ENCODE measurements around the gene NLGN4X. TPM values are rescaled to one million over a fixed set of nuclear protein-coding genes. Genes with fewer than 3 reads are reported as not detected.

Gene NLGN4X
- total and polyA plus RNA-seq, 5 donors from 2014 or later: not detected

GRCh38 chrX:6226596-6227452 is 1.8 kb downstream of the NLGN4X start:
- Histone ChIP-seq H3K4me1 (ENCODE audit: control insufficient read depth, insufficient read depth, low read length, poor library complexity, severe bottlenecking) (no peaks in the 10 kb centered on the region), H3K9me3 (ENCODE audit: control insufficient read depth in 2 of 2, low read length in 2 of 2) (no peaks in the 10 kb centered on the region), H3K36me3 (ENCODE audit: control insufficient read depth, insufficient read depth, low read length) (no peaks in the 10 kb centered on the region), H3K27ac (ENCODE audit: insufficient read depth, low read length, poor library complexity, severe bottlenecking) (no peak overlapping the region), H3K4me3 (ENCODE audit: low read depth, low read length) (no peak overlapping the region), H3K27me3 (ENCODE audit: control insufficient read depth, insufficient read depth, low read length) (no peaks in the 10 kb centered on the region)
- H3K27me3 Mint-ChIP-seq: peaks cover 5% of the 10 kb centered on the region
- no peak overlapping the region for H3K27ac Mint-ChIP-seq
- peaks cover 0 to 15% (median 0%) of the 10 kb centered on the region in 7 donors for H3K9me3 Mint-ChIP-seq
- DNase-seq (no peak), ATAC-seq (ENCODE audit: low read depth in 2 of 2) (no peak)
- no peaks in the 10 kb centered on the region for H3K36me3 Mint-ChIP-seq
- no peak overlapping the region for H3K4me3 Mint-ChIP-seq
- no peaks in the 10 kb centered on the region for H3K4me1 Mint-ChIP-seq

GRCh38 chrX:6225911-6226595 is 2.6 kb downstream of the NLGN4X start:
- H3K36me3 Mint-ChIP-seq: no peaks in the 10 kb centered on the region
- H3K4me3 ChIP-seq (ENCODE audit: low read depth, low read length): no peak overlapping the region
- H3K27ac Mint-ChIP-seq: no peak overlapping the region
- no peaks in the 10 kb centered on the region for H3K4me1 Mint-ChIP-seq
- H3K4me1 ChIP-seq (ENCODE audit: control insufficient read depth, insufficient read depth, low read length, poor library complexity, severe bottlenecking): no peaks in the 10 kb centered on the region
- peaks cover 5% of the 10 kb centered on the region for H3K27me3 Mint-ChIP-seq
- H3K4me3 Mint-ChIP-seq: peak overlapping the region in 1 of 4 donors; percentile 11
- no peak overlapping the region for H3K27ac ChIP-seq (ENCODE audit: insufficient read depth, low read length, poor library complexity, severe bottlenecking)
- no peak for ATAC-seq (ENCODE audit: low read depth in 2 of 2)
- no peaks in the 10 kb centered on the region for H3K9me3 ChIP-seq (ENCODE audit: control insufficient read depth in 2 of 2, low read length in 2 of 2)
- no peaks in the 10 kb centered on the region for H3K36me3 ChIP-seq (ENCODE audit: control insufficient read depth, insufficient read depth, low read length)
- H3K27me3 ChIP-seq (ENCODE audit: control insufficient read depth, insufficient read depth, low read length): no peaks in the 10 kb centered on the region
- no peak for DNase-seq
- peaks cover 0 to 15% (median 0%) of the 10 kb centered on the region in 7 donors for H3K9me3 Mint-ChIP-seq

- Histone ChIP-seq H3K4me3 (ENCODE audit: low read depth, low read length) (no peak overlapping the region), H3K4me1 (ENCODE audit: control insufficient read depth, insufficient read depth, low read length, poor library complexity, severe bottlenecking) (no peaks in the 10 kb centered on the region), H3K27ac (ENCODE audit: insufficient read depth, low read length, poor library complexity, severe bottlenecking) (no peak overlapping the region), H3K27me3 (ENCODE audit: control insufficient read depth, insufficient read depth, low read length) (no peaks in the 10 kb centered on the region), H3K9me3 (ENCODE audit: control insufficient read depth in 2 of 2, low read length in 2 of 2) (no peaks in the 10 kb centered on the region), H3K36me3 (ENCODE audit: control insufficient read depth, insufficient read depth, low read length) (no peaks in the 10 kb centered on the region)
- Mint-ChIP-seq H3K4me3 (no peak overlapping the region), H3K36me3 (no peaks in the 10 kb centered on the region), H3K9me3 (peaks cover 0 to 13% (median 0%) of the 10 kb centered on the region in 7 donors), H3K27me3 (peaks cover 5% of the 10 kb centered on the region), H3K27ac (no peak overlapping the region), H3K4me1 (no peaks in the 10 kb centered on the region)
- DNase-seq: no peak
- ATAC-seq (ENCODE audit: low read depth in 2 of 2): no peak
These were observed 3.3 kb downstream of the NLGN4X start for GRCh38 chrX:6225288-6225910.

GRCh38 chrX:6223516-6223915 is 5.2 kb downstream of the NLGN4X start:
- H3K4me1 Mint-ChIP-seq: no peaks in the 10 kb centered on the region
- Histone ChIP-seq H3K27me3 (ENCODE audit: control insufficient read depth, insufficient read depth, low read length) (no peaks in the 10 kb centered on the region), H3K9me3 (ENCODE audit: control insufficient read depth in 2 of 2, low read length in 2 of 2) (no peaks in the 10 kb centered on the region), H3K36me3 (ENCODE audit: control insufficient read depth, insufficient read depth, low read length) (no peaks in the 10 kb centered on the region), H3K27ac (ENCODE audit: insufficient read depth, low read length, poor library complexity, severe bottlenecking) (no peak overlapping the region), H3K4me3 (ENCODE audit: low read depth, low read length) (no peak overlapping the region), H3K4me1 (ENCODE audit: control insufficient read depth, insufficient read depth, low read length, poor library complexity, severe bottlenecking) (no peaks in the 10 kb centered on the region)
- DNase-seq: no peak
- no peak overlapping the region for H3K4me3 Mint-ChIP-seq
- peaks cover 0 to 15% (median 2%) of the 10 kb centered on the region in 7 donors for H3K9me3 Mint-ChIP-seq
- no peak for ATAC-seq (ENCODE audit: low read depth in 2 of 2)
- no peaks in the 10 kb centered on the region for H3K36me3 Mint-ChIP-seq
- H3K27ac Mint-ChIP-seq: no peak overlapping the region
- H3K27me3 Mint-ChIP-seq: peaks cover 5% of the 10 kb centered on the region

GRCh38 chrX:6210230-6210629 is 18.4 kb downstream of the NLGN4X start:
- H3K4me3 ChIP-seq (ENCODE audit: low read depth, low read length): no peak overlapping the region
- H3K4me1 ChIP-seq (ENCODE audit: control insufficient read depth, insufficient read depth, low read length, poor library complexity, severe bottlenecking): no peaks in the 10 kb centered on the region
- H3K4me3 Mint-ChIP-seq: no peak overlapping the region
- H3K36me3 ChIP-seq (ENCODE audit: control insufficient read depth, insufficient read depth, low read length): no peaks in the 10 kb centered on the region
- no peaks in the 10 kb centered on the region for H3K9me3 ChIP-seq (ENCODE audit: control insufficient read depth in 2 of 2, low read length in 2 of 2)
- peaks cover 0 to 3% (median 0%) of the 10 kb centered on the region in 7 donors for H3K9me3 Mint-ChIP-seq
- ATAC-seq (ENCODE audit: low read depth in 2 of 2) (no peak), DNase-seq (no peak)
- no peaks in the 10 kb centered on the region for H3K4me1 Mint-ChIP-seq
- H3K36me3 Mint-ChIP-seq: no peaks in the 10 kb centered on the region
- no peak overlapping the region for H3K27ac Mint-ChIP-seq
- no peak overlapping the region for H3K27ac ChIP-seq (ENCODE audit: insufficient read depth, low read length, poor library complexity, severe bottlenecking)
- no peaks in the 10 kb centered on the region for H3K27me3 ChIP-seq (ENCODE audit: control insufficient read depth, insufficient read depth, low read length)
- no peaks in the 10 kb centered on the region for H3K27me3 Mint-ChIP-seq

GRCh38 chrX:6203462-6204215 is 25.0 kb downstream of the NLGN4X start:
- Histone ChIP-seq H3K36me3 (ENCODE audit: control insufficient read depth, insufficient read depth, low read length) (no peaks in the 10 kb centered on the region), H3K27ac (ENCODE audit: insufficient read depth, low read length, poor library complexity, severe bottlenecking) (no peak overlapping the region), H3K4me1 (ENCODE audit: control insufficient read depth, insufficient read depth, low read length, poor library complexity, severe bottlenecking) (no peaks in the 10 kb centered on the region), H3K27me3 (ENCODE audit: control insufficient read depth, insufficient read depth, low read length) (no peaks in the 10 kb centered on the region), H3K9me3 (ENCODE audit: control insufficient read depth in 2 of 2, low read length in 2 of 2) (no peaks in the 10 kb centered on the region), H3K4me3 (ENCODE audit: low read depth, low read length) (no peak overlapping the region)
- DNase-seq: no peak
- Mint-ChIP-seq H3K36me3 (no peaks in the 10 kb centered on the region), H3K27ac (no peak overlapping the region), H3K9me3 (peaks cover 0 to 3% (median 0%) of the 10 kb centered on the region in 7 donors), H3K4me3 (no peak overlapping the region), H3K4me1 (no peaks in the 10 kb centered on the region), H3K27me3 (no peaks in the 10 kb centered on the region)
- ATAC-seq (ENCODE audit: low read depth in 2 of 2): no peak

- ATAC-seq (ENCODE audit: low read depth in 2 of 2): no peak
- no peaks in the 10 kb centered on the region for H3K27me3 ChIP-seq (ENCODE audit: control insufficient read depth, insufficient read depth, low read length)
- Mint-ChIP-seq H3K4me3 (no peak overlapping the region), H3K27me3 (no peaks in the 10 kb centered on the region), H3K4me1 (no peaks in the 10 kb centered on the region), H3K9me3 (peaks cover 0 to 6% (median 0%) of the 10 kb centered on the region in 7 donors), H3K36me3 (no peaks in the 10 kb centered on the region), H3K27ac (no peak overlapping the region)
- DNase-seq: no peak
- no peaks in the 10 kb centered on the region for H3K4me1 ChIP-seq (ENCODE audit: control insufficient read depth, insufficient read depth, low read length, poor library complexity, severe bottlenecking)
- no peaks in the 10 kb centered on the region for H3K36me3 ChIP-seq (ENCODE audit: control insufficient read depth, insufficient read depth, low read length)
- H3K27ac ChIP-seq (ENCODE audit: insufficient read depth, low read length, poor library complexity, severe bottlenecking): no peak overlapping the region
- no peak overlapping the region for H3K4me3 ChIP-seq (ENCODE audit: low read depth, low read length)
- no peaks in the 10 kb centered on the region for H3K9me3 ChIP-seq (ENCODE audit: control insufficient read depth in 2 of 2, low read length in 2 of 2)
These were observed 29.2 kb downstream of the NLGN4X start for GRCh38 chrX:6199486-6199885.

Data from CD4-positive, CD25-positive, alpha-beta regulatory T cell (primary cell).